HUES6 (cell line): Measurements from ENCODE around the gene SDK2.

ENCODE experiments used
- H3K27ac ChIP-seq: 2 replicates; pipeline ENCODE4 v1.7.0; 2013; ENCODE audit warnings: low read depth, mild to moderate bottlenecking, low read length, inconsistent platforms
- H3K27me3 ChIP-seq: 2 replicates; pipeline ENCODE4 v1.6.1; 2013; ENCODE audit warnings: low read length; ENCODE audit not compliant: control insufficient read depth, insufficient read depth
- H3K36me3 ChIP-seq: 2 replicates; pipeline ENCODE4 v1.6.1; 2013; ENCODE audit warnings: low read length; ENCODE audit not compliant: control insufficient read depth, insufficient read depth
- H3K4me1 ChIP-seq: 2 replicates; pipeline ENCODE4 v1.6.1; 2013; ENCODE audit warnings: low read length; ENCODE audit not compliant: control insufficient read depth, insufficient read depth
- H3K4me3 ChIP-seq: 2 replicates; pipeline ENCODE4 v1.5.1; 2013; ENCODE audit warnings: low read depth, low read length
- H3K9ac ChIP-seq: one replicate; pipeline ENCODE4 v1.6.1; 2013; ENCODE audit warnings: mild to moderate bottlenecking, low read length
- H3K9me3 ChIP-seq: 2 replicates; pipeline ENCODE4 v1.6.1; 2013; ENCODE audit warnings: low read depth, low read length; ENCODE audit not compliant: control insufficient read depth, insufficient read depth

SDK2 gene

DNA sequence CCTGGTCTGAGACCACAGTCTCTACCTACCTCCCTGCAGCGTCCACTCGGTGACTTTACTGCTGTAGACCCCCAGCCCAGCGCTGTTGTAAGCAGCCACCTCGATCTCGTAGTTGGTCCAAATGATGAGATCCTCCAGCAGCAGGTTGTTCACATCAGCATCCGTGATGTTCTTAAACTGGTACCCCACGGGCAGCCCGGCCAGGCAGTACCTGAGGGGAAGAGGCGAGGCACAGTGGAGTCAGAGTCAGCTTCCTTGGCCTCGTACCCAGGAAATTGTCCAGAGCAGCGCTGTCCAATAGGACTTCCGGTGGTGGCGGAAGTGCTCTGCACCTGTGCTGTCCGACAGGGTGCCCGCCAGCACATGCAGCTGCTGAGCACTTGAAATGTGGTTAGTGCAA lies 228.5 kb downstream of the SDK2 start:
- no peaks in the 10 kb centered on the region; the same call in 1 of the 2 replicates for H3K4me1 ChIP-seq
- no peaks in the 10 kb centered on the region for H3K27me3 ChIP-seq
- H3K9me3 ChIP-seq, result peaks cover 8% of the 10 kb centered on the region
- no peak overlapping the region for H3K4me3 ChIP-seq
- no peak overlapping the region for H3K9ac ChIP-seq
- H3K36me3 ChIP-seq, result 0 out of 2 replicates have a peak, but pooled peaks cover 7% of the 10 kb centered on the region
- H3K27ac ChIP-seq, result no peak overlapping the region

DNA sequence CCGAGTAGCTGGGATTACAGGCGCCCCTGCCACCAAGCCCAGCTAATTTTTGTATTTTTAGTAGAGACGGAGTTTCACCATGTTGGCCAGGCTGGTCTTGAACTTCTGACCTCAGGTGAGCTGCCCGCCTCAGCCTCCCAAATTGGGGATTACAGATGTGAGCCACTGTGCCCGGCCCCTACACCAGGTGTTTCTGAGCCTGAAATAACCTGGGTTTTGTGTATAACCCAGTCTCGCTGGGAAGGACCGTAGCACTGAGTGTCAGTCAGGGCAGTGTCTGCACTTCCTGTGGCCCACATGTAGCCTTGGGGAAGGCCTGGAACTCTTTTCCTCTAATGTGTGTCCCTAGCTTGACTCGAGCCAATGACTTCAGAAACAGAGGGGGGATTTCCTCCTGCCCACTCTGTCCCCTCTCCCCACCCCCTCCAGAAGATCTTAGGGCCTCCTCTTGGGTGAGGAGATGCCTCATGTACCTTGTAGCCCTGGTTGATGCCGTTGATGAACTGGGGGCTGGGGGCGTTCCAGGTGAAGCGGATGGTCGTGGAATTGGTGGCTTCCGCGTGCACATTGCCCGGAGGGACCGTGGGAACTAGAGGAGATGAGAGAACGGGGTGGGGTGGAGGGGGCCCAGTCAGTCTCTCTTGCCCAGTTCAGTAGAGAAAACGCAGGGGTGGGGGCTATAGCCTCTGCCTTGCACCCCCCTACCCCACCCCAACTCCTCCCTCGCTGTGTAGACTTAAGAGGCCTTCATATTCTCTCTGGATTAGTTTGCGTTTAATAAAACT lies 229.9 kb downstream of the SDK2 start:
- no peaks in the 10 kb centered on the region for H3K27me3 ChIP-seq
- no peak overlapping the region for H3K9ac ChIP-seq
- H3K4me3 ChIP-seq, result no peak overlapping the region
- H3K27ac ChIP-seq, result no peak overlapping the region
- H3K9me3 ChIP-seq, result peaks cover 8% of the 10 kb centered on the region
- H3K36me3 ChIP-seq, result 0 out of 2 replicates have a peak, but pooled peaks cover 4% of the 10 kb centered on the region
- no peaks in the 10 kb centered on the region; the same call in 1 of the 2 replicates for H3K4me1 ChIP-seq

DNA sequence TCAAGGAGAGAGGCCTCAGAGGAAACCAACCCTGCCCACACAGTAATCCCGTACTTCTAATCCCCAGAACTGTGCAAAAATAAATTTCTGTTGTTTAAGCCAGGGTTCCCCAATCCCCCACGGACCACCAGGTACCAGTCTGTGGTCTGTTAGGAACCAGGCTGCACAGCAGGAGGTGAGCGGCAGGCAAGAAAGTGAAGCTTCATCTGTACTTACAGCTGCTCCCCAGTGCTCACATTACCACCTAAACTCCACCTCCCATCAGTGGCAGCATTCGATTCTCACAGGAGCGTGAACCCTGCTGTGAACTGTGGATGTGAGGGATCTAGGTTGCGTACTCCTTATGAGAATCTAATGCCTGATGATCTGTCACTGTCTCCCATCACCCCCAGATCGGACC lies 231.3 kb downstream of the SDK2 start:
- Histone ChIP-seq H3K4me3 (no peak overlapping the region), H3K4me1 (no peaks in the 10 kb centered on the region; the same call in 1 of the 2 replicates), H3K9ac (no peak overlapping the region), H3K27me3 (no peaks in the 10 kb centered on the region), H3K9me3 (peaks cover 8% of the 10 kb centered on the region), H3K27ac (no peak overlapping the region), H3K36me3 (0 out of 2 replicates have a peak, but pooled peaks cover 4% of the 10 kb centered on the region)

DNA sequence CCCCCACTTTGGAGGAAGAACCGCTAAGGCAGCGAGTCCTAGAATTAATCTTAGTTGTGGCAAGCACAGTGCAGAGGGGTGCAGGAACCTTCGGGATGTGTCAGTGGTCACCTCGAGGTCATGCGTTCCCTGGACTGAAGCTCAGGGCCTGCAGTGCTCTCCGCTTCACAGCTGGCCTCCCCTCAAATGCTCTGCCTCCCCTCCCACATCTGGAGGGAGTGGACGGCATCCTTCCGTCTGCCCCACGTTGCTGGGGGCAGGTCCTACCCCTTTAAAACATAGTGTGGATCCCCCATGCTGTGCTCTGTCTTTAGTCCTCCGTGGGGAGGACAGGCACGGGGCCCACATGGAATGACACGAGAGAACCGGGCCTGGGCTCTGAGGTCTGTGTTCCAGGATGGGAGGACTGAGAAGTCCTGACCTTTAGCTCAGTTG lies 232.9 kb downstream of the SDK2 start:
- Histone ChIP-seq H3K4me3 (no peak overlapping the region), H3K36me3 (0 out of 2 replicates have a peak, but pooled peaks cover 4% of the 10 kb centered on the region), H3K27me3 (no peaks in the 10 kb centered on the region), H3K9ac (no peak overlapping the region), H3K4me1 (no peaks in the 10 kb centered on the region; the same call in 1 of the 2 replicates), H3K9me3 (peaks cover 8% of the 10 kb centered on the region), H3K27ac (no peak overlapping the region)

DNA sequence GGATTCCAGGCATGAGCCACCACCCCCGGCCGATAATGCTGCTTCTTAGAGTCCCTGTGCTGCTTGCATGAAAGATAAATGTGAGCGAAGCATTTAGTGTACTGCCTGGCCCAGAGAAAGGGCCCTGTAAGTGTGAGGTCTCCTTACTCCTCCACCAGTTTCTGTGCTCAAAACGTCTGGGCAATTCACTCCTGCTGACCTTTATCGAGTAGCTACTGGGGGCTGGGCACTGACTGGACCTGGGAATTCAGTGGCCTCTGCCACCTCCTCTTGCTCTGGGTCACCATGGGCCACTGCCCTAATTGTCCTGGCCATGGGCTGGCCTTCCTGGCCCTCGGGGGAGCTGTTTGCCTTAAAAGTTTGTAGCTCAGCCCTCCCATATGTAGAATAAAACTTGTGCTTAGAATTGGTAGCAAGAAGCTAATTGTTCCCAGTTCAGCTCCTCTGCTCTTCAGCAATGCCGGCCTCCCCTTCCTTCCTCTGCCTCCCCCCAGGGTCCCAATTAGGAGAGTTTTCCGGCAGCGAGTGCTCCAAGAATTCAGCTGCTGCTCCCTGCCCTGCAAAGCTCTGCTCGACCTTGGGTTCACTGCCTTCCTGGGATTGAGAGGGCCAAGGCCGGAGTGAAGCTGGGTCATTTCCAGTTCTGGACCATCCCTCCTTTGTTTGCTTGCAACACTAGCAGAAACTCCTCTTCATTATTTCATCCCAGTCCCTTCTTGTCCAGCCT lies 233.5 kb downstream of the SDK2 start:
- Histone ChIP-seq H3K9ac (no peak overlapping the region), H3K36me3 (0 out of 2 replicates have a peak, but pooled peaks cover 4% of the 10 kb centered on the region)

DNA sequence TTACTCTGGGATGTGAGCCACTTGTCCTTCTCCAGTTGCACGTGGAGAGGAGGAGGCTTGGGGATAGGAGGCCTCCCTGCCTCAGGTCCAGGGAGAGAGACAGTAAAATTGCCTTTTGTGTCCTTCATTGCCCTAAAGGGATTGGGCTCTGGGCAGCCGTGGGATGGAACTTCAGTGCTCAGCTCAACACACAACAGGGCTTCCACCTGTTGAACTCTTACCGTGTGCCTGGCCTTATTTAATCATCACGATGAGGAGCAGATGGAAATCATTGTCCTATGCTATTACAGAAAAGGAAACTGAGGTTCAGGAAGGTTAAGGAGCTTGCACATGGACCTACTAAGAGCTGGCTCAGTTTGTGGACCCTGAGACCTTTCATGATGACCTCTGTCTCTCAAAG lies 240.0 kb downstream of the SDK2 start:
- H3K9ac ChIP-seq, result no peak overlapping the region
- no peak overlapping the region for H3K4me3 ChIP-seq
- no peak overlapping the region for H3K27ac ChIP-seq
- no peaks in the 10 kb centered on the region for H3K27me3 ChIP-seq
- no peaks in the 10 kb centered on the region for H3K36me3 ChIP-seq
- H3K9me3 ChIP-seq, result no peaks in the 10 kb centered on the region
- no peaks in the 10 kb centered on the region for H3K4me1 ChIP-seq

More for the DNA sequence above, 233.5 kb downstream of the SDK2 start:
- Histone ChIP-seq H3K4me1 (no peaks in the 10 kb centered on the region; the same call in 1 of the 2 replicates), H3K27me3 (no peaks in the 10 kb centered on the region), H3K4me3 (no peak overlapping the region), H3K27ac (no peak overlapping the region), H3K9me3 (peaks cover 8% of the 10 kb centered on the region)

DNA sequence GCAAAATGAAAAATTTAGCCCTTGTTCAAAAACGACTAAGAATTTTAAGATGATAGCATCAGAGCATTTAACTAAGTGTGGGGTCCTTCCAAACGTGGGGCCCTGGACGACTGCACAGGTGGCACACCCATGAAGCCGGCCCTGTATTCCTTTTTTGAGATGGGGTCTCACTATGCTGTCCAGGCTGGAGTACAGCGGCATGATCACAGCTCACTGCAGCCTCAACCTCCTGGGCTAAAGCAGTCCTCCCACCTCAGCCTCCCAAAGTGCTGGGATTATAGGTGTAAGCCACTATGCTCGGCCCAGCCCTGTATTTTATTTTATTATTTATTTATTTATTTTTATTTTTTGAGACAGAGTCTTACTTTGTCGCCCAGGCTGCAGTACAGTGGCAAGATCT lies 241.8 kb downstream of the SDK2 start:
- Histone ChIP-seq H3K27me3 (no peaks in the 10 kb centered on the region), H3K9me3 (no peaks in the 10 kb centered on the region), H3K27ac (no peak overlapping the region), H3K36me3 (no peaks in the 10 kb centered on the region), H3K4me1 (no peaks in the 10 kb centered on the region), H3K9ac (no peak overlapping the region), H3K4me3 (no peak overlapping the region)

DNA sequence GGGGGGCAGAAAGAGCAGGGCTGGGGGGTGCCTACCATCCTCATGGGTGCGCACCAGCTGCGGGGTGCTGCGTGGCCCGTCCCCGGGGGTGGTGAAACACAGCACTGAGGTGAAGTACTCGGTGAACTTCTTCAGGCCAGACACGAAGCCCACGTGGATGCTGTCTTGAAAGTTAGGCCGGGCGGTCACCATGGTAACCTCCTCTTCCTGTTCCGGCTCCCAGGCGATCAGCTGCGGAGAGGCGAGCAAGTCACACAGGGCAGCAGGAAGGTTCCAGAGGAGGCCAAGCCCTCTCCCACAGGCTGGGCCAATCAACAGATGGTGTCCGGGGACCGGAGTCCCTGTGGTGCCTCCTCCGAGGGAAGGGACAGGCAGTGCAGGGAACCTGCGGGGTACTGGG lies 242.3 kb downstream of the SDK2 start:
- H3K9ac ChIP-seq, result no peak overlapping the region
- H3K9me3 ChIP-seq, result no peaks in the 10 kb centered on the region
- no peaks in the 10 kb centered on the region for H3K27me3 ChIP-seq
- no peak overlapping the region for H3K27ac ChIP-seq
- no peaks in the 10 kb centered on the region for H3K36me3 ChIP-seq
- no peaks in the 10 kb centered on the region for H3K4me1 ChIP-seq
- no peak overlapping the region for H3K4me3 ChIP-seq

DNA sequence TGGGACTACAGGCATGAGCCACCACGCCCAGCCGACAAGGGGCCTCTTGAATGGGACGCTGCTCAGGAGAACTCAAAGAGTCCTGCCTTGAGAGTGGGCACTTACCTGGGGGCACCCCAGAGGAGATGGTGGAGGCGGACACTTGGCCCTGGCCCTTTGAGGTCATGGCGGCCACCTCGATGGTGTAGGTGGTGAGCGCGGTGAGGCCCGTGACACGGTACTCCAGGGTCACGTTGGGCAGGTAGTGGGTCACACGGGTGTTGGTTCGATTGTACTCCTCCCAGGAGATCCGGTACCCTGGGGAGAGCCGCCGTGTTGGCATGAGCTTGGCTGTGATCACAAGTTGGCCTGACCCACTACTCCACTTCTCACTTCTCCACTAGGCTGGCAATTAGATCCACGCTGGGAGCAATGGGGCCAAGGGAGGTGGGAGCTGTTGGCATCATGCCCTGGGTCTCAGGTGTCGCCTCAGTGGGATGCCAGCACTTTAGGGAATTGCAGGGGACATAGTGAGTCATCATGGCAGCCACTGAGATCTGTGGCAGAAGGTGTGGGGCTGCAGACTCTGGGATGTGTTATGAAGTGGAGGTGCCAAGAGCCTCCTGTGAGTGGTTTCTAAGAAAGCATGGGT lies 243.2 kb downstream of the SDK2 start:
- Histone ChIP-seq H3K27ac (no peak overlapping the region), H3K4me3 (no peak overlapping the region), H3K9me3 (no peaks in the 10 kb centered on the region), H3K9ac (no peak overlapping the region), H3K4me1 (no peaks in the 10 kb centered on the region), H3K27me3 (no peaks in the 10 kb centered on the region), H3K36me3 (no peaks in the 10 kb centered on the region)

DNA sequence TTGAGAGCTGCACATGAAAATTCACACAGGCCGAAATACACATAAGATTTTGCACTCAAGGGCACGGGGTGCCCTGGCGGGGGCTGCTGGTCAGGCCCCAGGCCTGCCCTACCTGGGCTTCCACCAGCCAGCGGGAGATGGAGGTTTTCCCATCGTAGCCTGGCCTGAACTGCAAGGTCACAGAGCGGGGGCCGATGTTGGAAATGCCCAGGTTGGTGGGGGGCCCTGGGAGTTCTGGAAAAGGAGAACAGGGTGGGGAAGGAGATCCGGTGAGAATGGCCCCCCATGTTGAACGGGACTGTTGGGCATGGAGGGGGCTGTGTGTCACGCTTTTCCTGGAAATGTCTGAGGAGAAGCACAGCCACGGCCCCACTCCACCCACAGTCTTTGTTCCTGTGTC lies 245.2 kb downstream of the SDK2 start:
- H3K4me1 ChIP-seq, result no peaks in the 10 kb centered on the region
- H3K9me3 ChIP-seq, result no peaks in the 10 kb centered on the region
- no peak overlapping the region for H3K4me3 ChIP-seq
- H3K36me3 ChIP-seq, result no peaks in the 10 kb centered on the region
- no peak overlapping the region for H3K27ac ChIP-seq
- H3K27me3 ChIP-seq, result no peaks in the 10 kb centered on the region
- no peak overlapping the region for H3K9ac ChIP-seq
